SJCRH30 (cell line): ENCODE results near the gene KIAA0232. TPM values are rescaled to one million over a fixed set of nuclear protein-coding genes. Genes with fewer than 3 reads are reported as not detected.
"Not testable (repeated sequence)": the region's sequence is repeated elsewhere in the genome, so short reads cannot be mapped to it uniquely, and the experiment has no call there.

Source experiments
- DNase-seq, 2 experiments: peaks; one replicate each; pipeline ENCODE4 v3.0.0-alpha.2; 2015 to 2020
- H3K27ac ChIP-seq: fragments of 250-450 bp; sonication (Bioruptor Pico); 2 replicates; pipeline ENCODE4 v1.5.1; 2020; ENCODE audit warnings: mild to moderate bottlenecking, moderate library complexity
- H3K27me3 ChIP-seq: fragments of 250-450 bp; sonication (Bioruptor Pico); 2 replicates; pipeline ENCODE4 v1.5.1; 2020; ENCODE audit warnings: mild to moderate bottlenecking, moderate library complexity
- H3K36me3 ChIP-seq: fragments of 250-450 bp; sonication (Bioruptor Pico); 2 replicates; pipeline ENCODE4 v1.5.1; 2020; ENCODE audit warnings: mild to moderate bottlenecking, moderate library complexity
- H3K4me1 ChIP-seq: fragments of 250-450 bp; sonication (Bioruptor Pico); 2 replicates; pipeline ENCODE4 v1.5.1; 2020; ENCODE audit warnings: mild to moderate bottlenecking, moderate library complexity
- H3K4me3 ChIP-seq: fragments of 250-450 bp; sonication (Bioruptor Pico); 2 replicates; pipeline ENCODE4 v1.5.1; 2020; ENCODE audit warnings: mild to moderate bottlenecking, moderate library complexity
- H3K9me3 ChIP-seq: fragments of 250-450 bp; sonication (Bioruptor Pico); replicated peaks from 2 replicates; pipeline ENCODE4 v1.5.1; 2020; ENCODE audit warnings: mild to moderate bottlenecking, moderate library complexity
- total RNA-seq: library from RNA; depleted of rRNA; stranded (reverse); fragments of >200 nt; shearing (Covaris generic); gene quantifications from 2 replicates; pipeline ENCODE4 v1.2.3, GENCODE V29; 2014

KIAA0232 gene
- total RNA-seq, 1 experiment from 2014 or later: 28.7 TPM

GRCh38 chr4:6824772-6825402, 42.4 kb downstream of the KIAA0232 start:
- peaks cover 3% of the 10 kb centered on the region; the same call in 1 of the 2 replicates for H3K4me1 ChIP-seq
- H3K27ac ChIP-seq: no peak overlapping the region
- H3K36me3 ChIP-seq: peaks cover 39% of the 10 kb centered on the region
- H3K9me3 ChIP-seq: peaks cover 12% of the 10 kb centered on the region
- no peaks in the 10 kb centered on the region for H3K27me3 ChIP-seq
- H3K4me3 ChIP-seq: no peak overlapping the region
- no peak for DNase-seq

- no peak for DNase-seq
- H3K27ac ChIP-seq: no peak overlapping the region
- H3K36me3 ChIP-seq: peaks cover 41% of the 10 kb centered on the region
- H3K4me1 ChIP-seq: peaks cover 3% of the 10 kb centered on the region; the same call in 1 of the 2 replicates
- H3K4me3 ChIP-seq: no peak overlapping the region
- H3K27me3 ChIP-seq: no peaks in the 10 kb centered on the region
- peaks cover 12% of the 10 kb centered on the region for H3K9me3 ChIP-seq
Measured at GRCh38 chr4:6825403-6825802, 42.9 kb downstream of the KIAA0232 start.

- DNase-seq: no peak
- no peaks in the 10 kb centered on the region for H3K27me3 ChIP-seq
- peaks cover 42% of the 10 kb centered on the region for H3K36me3 ChIP-seq
- H3K4me1 ChIP-seq: peaks cover under 1% of the 10 kb centered on the region; the same call in 1 of the 2 replicates
- H3K9me3 ChIP-seq: peaks cover 4% of the 10 kb centered on the region
- no peak overlapping the region for H3K27ac ChIP-seq
- H3K4me3 ChIP-seq: no peak overlapping the region
Measured at GRCh38 chr4:6826781-6827508, 44.4 kb downstream of the KIAA0232 start.

- Histone ChIP-seq H3K36me3 (peaks cover 40% of the 10 kb centered on the region), H3K4me1 (no peaks in the 10 kb centered on the region), H3K9me3 (no peaks in the 10 kb centered on the region), H3K27me3 (no peaks in the 10 kb centered on the region), H3K4me3 (no peak overlapping the region), H3K27ac (no peak overlapping the region)
- no peak for DNase-seq
Measured at GRCh38 chr4:6829086-6829485, 46.6 kb downstream of the KIAA0232 start.

GRCh38 chr4:6834867-6835266, 52.3 kb downstream of the KIAA0232 start:
- Histone ChIP-seq H3K9me3 (no peaks in the 10 kb centered on the region), H3K36me3 (peaks cover 18% of the 10 kb centered on the region), H3K27me3 (no peaks in the 10 kb centered on the region), H3K4me3 (no peak overlapping the region), H3K27ac (no peak overlapping the region), H3K4me1 (peaks cover 11% of the 10 kb centered on the region)
- no peak for DNase-seq

GRCh38 chr4:6835616-6836015, 53.1 kb downstream of the KIAA0232 start:
- Histone ChIP-seq H3K4me1 (peaks cover 15% of the 10 kb centered on the region), H3K36me3 (peaks cover 16% of the 10 kb centered on the region)
- not testable (repeated sequence) for DNase-seq, H3K27ac ChIP-seq, H3K27me3 ChIP-seq, H3K4me3 ChIP-seq, H3K9me3 ChIP-seq

- not testable (repeated sequence) for H3K27me3 ChIP-seq, H3K27ac ChIP-seq, DNase-seq, H3K4me3 ChIP-seq, H3K36me3 ChIP-seq, H3K9me3 ChIP-seq
- peaks cover 24% of the 10 kb centered on the region for H3K4me1 ChIP-seq
Measured at GRCh38 chr4:6837106-6837505, 54.6 kb downstream of the KIAA0232 start.

- H3K9me3 ChIP-seq: no peaks in the 10 kb centered on the region
- H3K27ac ChIP-seq: peak overlapping the region; percentile 63
- H3K4me1 ChIP-seq: peaks cover 26% of the 10 kb centered on the region
- no peak overlapping the region for H3K4me3 ChIP-seq
- DNase-seq: peak in 1 of 2 experiments; percentile 32
- H3K36me3 ChIP-seq: peaks cover 7% of the 10 kb centered on the region
- H3K27me3 ChIP-seq: no peaks in the 10 kb centered on the region
Measured at GRCh38 chr4:6839579-6839978, 57.1 kb downstream of the KIAA0232 start.

GRCh38 chr4:6840062-6840976, 57.8 kb downstream of the KIAA0232 start:
- peak overlapping the region; percentile 63 for H3K27ac ChIP-seq
- DNase-seq: peak; percentile 94 to 99
- peak overlapping the region; percentile 19; the same call in 1 of the 2 replicates for H3K4me3 ChIP-seq

GRCh38 chr4:6845027-6845426, 62.5 kb downstream of the KIAA0232 start:
- peaks cover 30% of the 10 kb centered on the region for H3K4me1 ChIP-seq
- peak overlapping the region; percentile 64 for H3K27ac ChIP-seq
- no peaks in the 10 kb centered on the region for H3K27me3 ChIP-seq
- DNase-seq: peak; percentile 18 to 50
- H3K4me3 ChIP-seq: no peak overlapping the region
- peaks cover 23% of the 10 kb centered on the region for H3K36me3 ChIP-seq
- H3K9me3 ChIP-seq: no peaks in the 10 kb centered on the region

More at GRCh38 chr4:6840062-6840976, 57.8 kb downstream of the KIAA0232 start:
- Histone ChIP-seq H3K9me3 (no peaks in the 10 kb centered on the region), H3K27me3 (no peaks in the 10 kb centered on the region), H3K36me3 (peaks cover 11% of the 10 kb centered on the region), H3K4me1 (peaks cover 33% of the 10 kb centered on the region)

- peak overlapping the region; percentile 64 for H3K27ac ChIP-seq
- H3K9me3 ChIP-seq: no peaks in the 10 kb centered on the region
- peaks cover 27% of the 10 kb centered on the region for H3K4me1 ChIP-seq
- peaks cover 26% of the 10 kb centered on the region for H3K36me3 ChIP-seq
- H3K4me3 ChIP-seq: no peak overlapping the region
- H3K27me3 ChIP-seq: no peaks in the 10 kb centered on the region
- peak; percentile 73 to 92 for DNase-seq
Measured at GRCh38 chr4:6845574-6845973, 63.0 kb downstream of the KIAA0232 start.

- Histone ChIP-seq H3K27ac (no peak overlapping the region), H3K9me3 (peaks cover 3% of the 10 kb centered on the region; the same call in 1 of the 2 replicates), H3K4me1 (peaks cover 18% of the 10 kb centered on the region), H3K4me3 (no peak overlapping the region), H3K36me3 (peaks cover 28% of the 10 kb centered on the region), H3K27me3 (no peaks in the 10 kb centered on the region)
- no peak for DNase-seq
Measured at GRCh38 chr4:6847178-6847577, 64.7 kb downstream of the KIAA0232 start.

GRCh38 chr4:6848717-6849305, 66.3 kb downstream of the KIAA0232 start:
- Histone ChIP-seq H3K4me1 (peaks cover 18% of the 10 kb centered on the region), H3K27ac (no peak overlapping the region), H3K27me3 (no peaks in the 10 kb centered on the region), H3K36me3 (peaks cover 37% of the 10 kb centered on the region), H3K4me3 (no peak overlapping the region), H3K9me3 (peaks cover 5% of the 10 kb centered on the region; the same call in 1 of the 2 replicates)
- DNase-seq: no peak

- no peak for DNase-seq
- Histone ChIP-seq H3K9me3 (peaks cover 5% of the 10 kb centered on the region; the same call in 1 of the 2 replicates), H3K4me3 (no peak overlapping the region), H3K27me3 (no peaks in the 10 kb centered on the region), H3K36me3 (peaks cover 34% of the 10 kb centered on the region), H3K4me1 (peaks cover 15% of the 10 kb centered on the region), H3K27ac (no peak overlapping the region)
Measured at GRCh38 chr4:6849691-6850090, 67.2 kb downstream of the KIAA0232 start.
